ENCODE results near the gene TTC28.
"Not testable (repeated sequence)": the region's sequence is repeated elsewhere in the genome, so short reads cannot be mapped to it uniquely, and the experiment has no call there.

Gene TTC28

GRCh38 chr22:28220626-28221363, 458.8 kb downstream of the TTC28 start:
- DNase-seq: no peak

- DNase-seq: no peak
Measured at GRCh38 chr22:28217277-28217676, 462.4 kb downstream of the TTC28 start.

GRCh38 chr22:28214750-28215149, 464.9 kb downstream of the TTC28 start:
- not testable (repeated sequence) for DNase-seq

GRCh38 chr22:28209457-28209856, 470.2 kb downstream of the TTC28 start:
- not testable (repeated sequence) for DNase-seq

GRCh38 chr22:28208787-28209186, 470.9 kb downstream of the TTC28 start:
- no peak for DNase-seq

- DNase-seq: no peak
Measured at GRCh38 chr22:28208036-28208435, 471.6 kb downstream of the TTC28 start.

GRCh38 chr22:28207281-28208030, 472.2 kb downstream of the TTC28 start:
- no peak for DNase-seq

GRCh38 chr22:28205926-28206325, 473.7 kb downstream of the TTC28 start:
- DNase-seq: no peak

- no peak for DNase-seq
Measured at GRCh38 chr22:28204382-28204781, 475.3 kb downstream of the TTC28 start.

- DNase-seq: no peak
Measured at GRCh38 chr22:28203286-28203685, 476.4 kb downstream of the TTC28 start.

GRCh38 chr22:28198692-28199091, 480.9 kb downstream of the TTC28 start:
- DNase-seq: no peak

- DNase-seq: not testable (repeated sequence)
Measured at GRCh38 chr22:28191571-28191970, 488.1 kb downstream of the TTC28 start.

GRCh38 chr22:28188178-28188879, 491.3 kb downstream of the TTC28 start:
- no peak for DNase-seq

GRCh38 chr22:28187612-28188011, 492.0 kb downstream of the TTC28 start:
- DNase-seq: no peak

- no peak for DNase-seq
Measured at GRCh38 chr22:28186641-28187040, 493.0 kb downstream of the TTC28 start.

- DNase-seq: no peak
Measured at GRCh38 chr22:28185130-28185529, 494.5 kb downstream of the TTC28 start.

- DNase-seq: peak; percentile 8
Measured at GRCh38 chr22:28183078-28183860, 496.4 kb downstream of the TTC28 start.

- DNase-seq: no peak
Measured at GRCh38 chr22:28180804-28181731, 498.6 kb downstream of the TTC28 start.

- DNase-seq: no peak
Measured at GRCh38 chr22:28179392-28179791, 500.2 kb downstream of the TTC28 start.

GRCh38 chr22:28175730-28176492, 503.7 kb downstream of the TTC28 start:
- no peak for DNase-seq

- DNase-seq: no peak
Measured at GRCh38 chr22:28174509-28174908, 505.1 kb downstream of the TTC28 start.

Data from NCI-H82 (cell line).